Measurements from ENCODE around the gene GLIS2.

The GLIS2 gene

GRCh38 chr16:4283441-4283840 is 32.4 kb upstream of the GLIS2 start:
- Histone ChIP-seq H3K9me3 (ENCODE audit: severe bottlenecking) (peaks cover 6% of the 10 kb centered on the region), H3K27ac (no peak overlapping the region), H3K36me3 (no peaks in the 10 kb centered on the region), H3K27me3 (ENCODE audit: insufficient read depth, low read depth, severe bottlenecking) (no peaks in the 10 kb centered on the region), H3K4me3 (ENCODE audit: low read depth, low read length) (no peak overlapping the region)
- DNase-seq = no peak
- no peak for TF ChIP-seq CTCF (IDR thresholded peaks at IDR 0.05; ENCODE audit: low read depth, low read length)

GRCh38 chr16:4283939-4284338 is 31.9 kb upstream of the GLIS2 start:
- H3K27ac ChIP-seq = no peak overlapping the region
- H3K4me3 ChIP-seq (ENCODE audit: low read depth, low read length) = no peak overlapping the region
- H3K36me3 ChIP-seq = no peaks in the 10 kb centered on the region
- no peak for DNase-seq
- H3K27me3 ChIP-seq (ENCODE audit: insufficient read depth, low read depth, severe bottlenecking) = no peaks in the 10 kb centered on the region
- TF ChIP-seq CTCF (IDR thresholded peaks at IDR 0.05; ENCODE audit: low read depth, low read length) = no peak
- H3K9me3 ChIP-seq (ENCODE audit: severe bottlenecking) = peaks cover 6% of the 10 kb centered on the region

GRCh38 chr16:4285167-4285566 is 30.7 kb upstream of the GLIS2 start:
- DNase-seq = no peak
- H3K9me3 ChIP-seq (ENCODE audit: severe bottlenecking) = peaks cover 6% of the 10 kb centered on the region
- no peak overlapping the region for H3K4me3 ChIP-seq (ENCODE audit: low read depth, low read length)
- H3K36me3 ChIP-seq = no peaks in the 10 kb centered on the region
- H3K27me3 ChIP-seq (ENCODE audit: insufficient read depth, low read depth, severe bottlenecking) = no peaks in the 10 kb centered on the region
- TF ChIP-seq CTCF (IDR thresholded peaks at IDR 0.05; ENCODE audit: low read depth, low read length) = no peak
- H3K27ac ChIP-seq = no peak overlapping the region

- TF ChIP-seq CTCF (IDR thresholded peaks at IDR 0.05; ENCODE audit: low read depth, low read length) = peak; percentile 97
- Histone ChIP-seq H3K4me3 (ENCODE audit: low read depth, low read length) (no peak overlapping the region), H3K9me3 (ENCODE audit: severe bottlenecking) (no peaks in the 10 kb centered on the region), H3K36me3 (no peaks in the 10 kb centered on the region), H3K27ac (no peak overlapping the region), H3K27me3 (ENCODE audit: insufficient read depth, low read depth, severe bottlenecking) (no peaks in the 10 kb centered on the region)
- DNase-seq = peak; percentile 83
Observed at GRCh38 chr16:4288148-4288921, 27.5 kb upstream of the GLIS2 start.

GRCh38 chr16:4290236-4290830 is 25.5 kb upstream of the GLIS2 start:
- no peak overlapping the region for H3K27ac ChIP-seq
- H3K4me3 ChIP-seq (ENCODE audit: low read depth, low read length) = no peak overlapping the region
- H3K36me3 ChIP-seq = no peaks in the 10 kb centered on the region
- no peak for TF ChIP-seq CTCF (IDR thresholded peaks at IDR 0.05; ENCODE audit: low read depth, low read length)
- H3K9me3 ChIP-seq (ENCODE audit: severe bottlenecking) = no peaks in the 10 kb centered on the region
- peak; percentile 17 for DNase-seq
- no peaks in the 10 kb centered on the region for H3K27me3 ChIP-seq (ENCODE audit: insufficient read depth, low read depth, severe bottlenecking)

All from WERI-Rb-1 (cell line).